SIG-M5 treated with dmso at 0.1 percent for 504 hours (cell line): ENCODE data around the gene LCAT.
"Not testable (repeated sequence)": the region's sequence is repeated elsewhere in the genome, so short reads cannot be mapped to it uniquely, and the experiment has no call there.

ENCODE experiments used
- DNase-seq: peaks from one replicate; lab custom pipeline; 2025; ENCODE audit not compliant: unreplicated experiment; lab: John Stamatoyannopoulos, UW

The LCAT gene

GRCh38 chr16:67950335-67950843, 6.5 kb upstream of the LCAT start:
- DNase-seq = no peak

- no peak for DNase-seq
Measured at GRCh38 chr16:67949645-67950044, 5.7 kb upstream of the LCAT start.

- peak; percentile 10 for DNase-seq
Measured at GRCh38 chr16:67948015-67948414, 4.1 kb upstream of the LCAT start.

- no peak for DNase-seq
Measured at GRCh38 chr16:67946966-67947558, 3.1 kb upstream of the LCAT start.

- no peak for DNase-seq
Measured at GRCh38 chr16:67946128-67946569, 2.2 kb upstream of the LCAT start.

- DNase-seq = no peak
Measured at GRCh38 chr16:67945392-67945933, 1.5 kb upstream of the LCAT start.

- DNase-seq = no peak
Measured at GRCh38 chr16:67944690-67945391, 921 bp upstream of the LCAT start.

- DNase-seq = no peak
Measured at GRCh38 chr16:67943256-67943618, 683 bp downstream of the LCAT start.

GRCh38 chr16:67942510-67943255, 1.2 kb downstream of the LCAT start:
- no peak for DNase-seq

GRCh38 chr16:67942200-67942509, 1.8 kb downstream of the LCAT start:
- DNase-seq = peak; percentile 39

GRCh38 chr16:67941469-67942199, 2.3 kb downstream of the LCAT start:
- no peak for DNase-seq

GRCh38 chr16:67940446-67941089, 3.4 kb downstream of the LCAT start:
- DNase-seq = no peak

GRCh38 chr16:67939507-67940445, 4.1 kb downstream of the LCAT start:
- no peak for DNase-seq

- DNase-seq = not testable (repeated sequence)
Measured at GRCh38 chr16:67937713-67938112, 6.2 kb downstream of the LCAT start.

GRCh38 chr16:67936880-67937605, 6.9 kb downstream of the LCAT start:
- DNase-seq = peak; percentile 95

GRCh38 chr16:67936124-67936879, 7.6 kb downstream of the LCAT start, which contains the start of gene PSMB10:
PSMB10 (minus strand) TSS chr16:67936850; CDS start chr16:67936749, 101 bp downstream.
- DNase-seq = peak; percentile 67

GRCh38 chr16:67935402-67936123, 8.4 kb downstream of the LCAT start:
- DNase-seq = peak; percentile 95

GRCh38 chr16:67935101-67935401, 8.9 kb downstream of the LCAT start:
- no peak for DNase-seq
